ENCODE results near the gene RHOG.
A peak's percentile ranks its signal among the peaks of the same experiment; 100 is the strongest.

Gene RHOG

GRCh38 chr11:3840870-3841425 lies at the start of gene RHOG:
RHOG (minus strand) TSS chr11:3840959; CDS start chr11:3828138, 12,821 bp downstream.
- H3K4me3 Mint-ChIP-seq = peak within 1 kb of the TSS; percentile 91
- H3K36me3 Mint-ChIP-seq (ENCODE audit: low read depth) = peaks cover 44% of the 10 kb centered on the region
- no peaks in the 10 kb centered on the region for H3K9me3 Mint-ChIP-seq
- H3K27me3 Mint-ChIP-seq = no peaks in the 10 kb centered on the region
- peak within 1 kb of the TSS; percentile 100 for H3K27ac Mint-ChIP-seq
- intact Hi-C loops (cut with micrococcal nuclease) = loop anchor here (2.0 kb wide), 2 partner anchors 14 to 16 kb away; partner anchors contain the start of gene STIM1
- H3K4me1 Mint-ChIP-seq (ENCODE audit: low read depth) = peaks cover 52% of the 10 kb centered on the region

DNA sequence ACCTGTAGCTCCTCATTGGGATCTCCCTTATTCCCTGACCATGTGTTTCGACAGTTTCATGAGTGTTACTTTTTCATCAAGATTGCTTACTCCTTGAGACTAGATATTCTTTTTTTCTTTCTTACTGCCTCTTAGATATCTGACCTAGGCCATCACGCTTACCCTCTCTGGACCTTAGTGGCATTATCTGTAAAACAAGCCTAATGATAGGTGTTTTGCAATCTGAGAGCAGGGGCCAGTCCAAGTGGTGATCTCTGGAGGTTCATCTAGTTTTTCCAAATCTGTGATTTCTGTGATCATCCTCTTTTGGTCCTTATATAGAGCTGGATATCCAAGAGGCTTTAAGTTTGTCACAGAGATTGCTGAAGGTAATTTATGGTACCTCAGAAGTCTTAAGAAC lies 49.3 kb upstream of the RHOG start:
- intact Hi-C loops (cut with micrococcal nuclease) = no loop called here
- H3K4me1 Mint-ChIP-seq (ENCODE audit: low read depth) = peaks cover 45% of the 10 kb centered on the region
- H3K9me3 Mint-ChIP-seq = no peaks in the 10 kb centered on the region
- H3K4me3 Mint-ChIP-seq = no peak overlapping the region
- no peak overlapping the region for H3K27ac Mint-ChIP-seq
- no peaks in the 10 kb centered on the region for H3K36me3 Mint-ChIP-seq (ENCODE audit: low read depth)
- H3K27me3 Mint-ChIP-seq = no peaks in the 10 kb centered on the region

DNA sequence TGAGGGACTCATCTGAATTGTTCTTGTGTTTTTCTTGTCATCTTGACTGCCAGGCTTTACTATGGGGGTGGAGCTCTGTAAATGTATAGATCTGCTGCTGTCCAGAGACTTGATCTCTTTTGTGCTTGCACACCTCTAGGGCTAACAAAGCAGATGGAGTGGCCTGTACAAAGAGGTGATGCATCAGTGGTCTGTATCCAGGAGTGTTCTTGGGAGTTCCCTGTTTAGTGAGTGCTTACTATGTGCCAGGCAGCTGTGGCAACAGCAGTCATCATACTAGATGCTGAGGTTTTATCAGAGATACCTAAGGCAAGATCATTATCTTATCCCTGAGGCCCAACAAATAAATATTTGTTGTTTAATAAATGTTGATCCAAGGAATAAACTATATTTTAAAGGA lies 48.1 kb upstream of the RHOG start:
- Mint-ChIP-seq H3K4me3 (no peak overlapping the region), H3K4me1 (ENCODE audit: low read depth) (peaks cover 44% of the 10 kb centered on the region)

DNA sequence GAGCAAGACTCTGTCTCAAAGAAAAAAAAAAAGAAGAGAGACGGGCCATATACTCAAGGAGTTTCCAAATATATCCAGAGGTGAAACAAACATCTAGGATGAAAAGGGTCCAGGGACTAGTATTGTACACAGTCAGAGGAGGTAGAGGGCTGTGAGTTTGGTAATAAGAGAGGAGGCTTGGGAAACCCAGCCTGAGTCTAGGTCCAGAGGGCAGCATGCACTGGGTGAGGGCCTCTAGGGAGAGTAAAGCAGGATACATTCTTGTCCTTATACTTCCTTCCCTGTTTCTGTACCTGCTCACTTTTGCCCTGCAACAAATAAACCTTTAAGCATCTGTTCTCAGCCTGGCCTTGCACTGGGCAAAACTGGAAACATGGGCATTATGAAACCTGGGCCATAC lies 46.2 kb upstream of the RHOG start:
- Mint-ChIP-seq H3K9me3 (no peaks in the 10 kb centered on the region), H3K36me3 (ENCODE audit: low read depth) (no peaks in the 10 kb centered on the region), H3K4me3 (no peak overlapping the region), H3K27me3 (no peaks in the 10 kb centered on the region), H3K4me1 (ENCODE audit: low read depth) (peaks cover 48% of the 10 kb centered on the region), H3K27ac (no peak overlapping the region)
- intact Hi-C loops (cut with micrococcal nuclease) = no loop called here

More for the DNA sequence above, 48.1 kb upstream of the RHOG start:
- Mint-ChIP-seq H3K9me3 (no peaks in the 10 kb centered on the region), H3K36me3 (ENCODE audit: low read depth) (no peaks in the 10 kb centered on the region), H3K27me3 (no peaks in the 10 kb centered on the region), H3K27ac (no peak overlapping the region)
- intact Hi-C loops (cut with micrococcal nuclease) = no loop called here

GRCh38 chr11:3885855-3886254 lies 45.1 kb upstream of the RHOG start:
- no peaks in the 10 kb centered on the region for H3K27me3 Mint-ChIP-seq
- H3K9me3 Mint-ChIP-seq = no peaks in the 10 kb centered on the region
- no peaks in the 10 kb centered on the region for H3K36me3 Mint-ChIP-seq (ENCODE audit: low read depth)
- H3K27ac Mint-ChIP-seq = no peak overlapping the region
- no peak overlapping the region for H3K4me3 Mint-ChIP-seq
- intact Hi-C loops (cut with micrococcal nuclease) = no loop called here
- peaks cover 55% of the 10 kb centered on the region for H3K4me1 Mint-ChIP-seq (ENCODE audit: low read depth)

- Mint-ChIP-seq H3K36me3 (ENCODE audit: low read depth) (no peaks in the 10 kb centered on the region), H3K9me3 (no peaks in the 10 kb centered on the region), H3K27me3 (no peaks in the 10 kb centered on the region), H3K4me1 (ENCODE audit: low read depth) (peaks cover 65% of the 10 kb centered on the region), H3K27ac (no peak overlapping the region), H3K4me3 (no peak overlapping the region)
- intact Hi-C loops (cut with micrococcal nuclease) = no loop called here
These were observed 41.9 kb upstream of the RHOG start for GRCh38 chr11:3882655-3883054.

GRCh38 chr11:3880724-3881123 lies 40.0 kb upstream of the RHOG start:
- Mint-ChIP-seq H3K27me3 (no peaks in the 10 kb centered on the region), H3K4me1 (ENCODE audit: low read depth) (peaks cover 66% of the 10 kb centered on the region), H3K4me3 (no peak overlapping the region), H3K9me3 (no peaks in the 10 kb centered on the region), H3K27ac (peak overlapping the region; percentile 45), H3K36me3 (ENCODE audit: low read depth) (no peaks in the 10 kb centered on the region)
- intact Hi-C loops (cut with micrococcal nuclease) = no loop called here

- no peaks in the 10 kb centered on the region for H3K36me3 Mint-ChIP-seq (ENCODE audit: low read depth)
- peaks cover 71% of the 10 kb centered on the region for H3K4me1 Mint-ChIP-seq (ENCODE audit: low read depth)
- H3K27me3 Mint-ChIP-seq = no peaks in the 10 kb centered on the region
- H3K27ac Mint-ChIP-seq = peak overlapping the region; percentile 45
- no peak overlapping the region for H3K4me3 Mint-ChIP-seq
- intact Hi-C loops (cut with micrococcal nuclease) = no loop called here
- no peaks in the 10 kb centered on the region for H3K9me3 Mint-ChIP-seq
These were observed 39.3 kb upstream of the RHOG start for GRCh38 chr11:3879967-3880542.

DNA sequence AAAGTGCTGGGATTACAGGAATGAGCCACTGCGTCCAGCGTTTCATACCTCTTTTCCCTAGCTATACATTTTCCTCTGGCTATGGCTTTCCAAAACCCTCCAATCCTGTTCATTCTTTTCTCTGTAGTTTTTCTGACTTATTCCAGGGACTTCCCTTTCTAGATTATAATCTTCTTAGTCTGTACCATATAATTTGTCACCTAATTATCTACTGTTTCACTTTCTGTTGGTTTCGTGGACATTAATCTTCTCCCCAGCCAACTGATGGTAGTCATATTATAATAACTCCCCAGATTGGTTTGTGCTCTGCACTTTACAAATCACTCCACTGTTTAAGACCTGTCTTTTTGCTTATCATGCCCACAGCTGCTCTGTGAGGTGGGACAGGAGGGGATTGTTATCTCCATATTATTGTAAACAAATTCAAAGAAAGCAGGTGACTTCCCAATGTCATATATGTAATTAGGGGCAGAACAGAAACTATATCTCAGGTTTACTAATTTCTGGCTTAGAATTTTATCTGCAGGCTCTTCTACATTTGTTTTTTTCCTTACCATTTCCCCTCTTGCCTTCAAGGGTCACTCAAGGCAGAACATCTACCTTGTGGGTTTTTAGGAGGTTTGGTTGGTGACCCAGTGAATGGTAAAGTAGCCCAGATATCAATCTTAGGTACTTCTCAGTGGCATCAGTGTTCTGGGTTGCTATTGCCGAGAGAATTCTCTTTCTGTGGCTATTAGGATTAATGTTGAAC lies 38.6 kb upstream of the RHOG start:
- peaks cover 74% of the 10 kb centered on the region for H3K4me1 Mint-ChIP-seq (ENCODE audit: low read depth)
- no peaks in the 10 kb centered on the region for H3K36me3 Mint-ChIP-seq (ENCODE audit: low read depth)
- intact Hi-C loops (cut with micrococcal nuclease) = no loop called here
- no peaks in the 10 kb centered on the region for H3K27me3 Mint-ChIP-seq
- H3K4me3 Mint-ChIP-seq = no peak overlapping the region
- no peaks in the 10 kb centered on the region for H3K9me3 Mint-ChIP-seq
- peak overlapping the region; percentile 54 for H3K27ac Mint-ChIP-seq

GRCh38 chr11:3878258-3878584 lies 37.5 kb upstream of the RHOG start:
- Mint-ChIP-seq H3K36me3 (ENCODE audit: low read depth) (no peaks in the 10 kb centered on the region), H3K4me3 (no peak overlapping the region), H3K27me3 (no peaks in the 10 kb centered on the region), H3K9me3 (no peaks in the 10 kb centered on the region), H3K27ac (peak overlapping the region; percentile 6), H3K4me1 (ENCODE audit: low read depth) (peaks cover 64% of the 10 kb centered on the region)
- intact Hi-C loops (cut with micrococcal nuclease) = no loop called here

GRCh38 chr11:3877364-3878257 lies 36.9 kb upstream of the RHOG start:
- Mint-ChIP-seq H3K9me3 (no peaks in the 10 kb centered on the region), H3K36me3 (ENCODE audit: low read depth) (peaks cover 5% of the 10 kb centered on the region), H3K27me3 (no peaks in the 10 kb centered on the region), H3K4me3 (no peak overlapping the region), H3K27ac (peak overlapping the region; percentile 6), H3K4me1 (ENCODE audit: low read depth) (peaks cover 59% of the 10 kb centered on the region)
- intact Hi-C loops (cut with micrococcal nuclease) = no loop called here

GRCh38 chr11:3876613-3877012 lies 35.9 kb upstream of the RHOG start:
- H3K27me3 Mint-ChIP-seq = no peaks in the 10 kb centered on the region
- no peak overlapping the region for H3K27ac Mint-ChIP-seq
- H3K9me3 Mint-ChIP-seq = no peaks in the 10 kb centered on the region
- H3K4me3 Mint-ChIP-seq = no peak overlapping the region
- intact Hi-C loops (cut with micrococcal nuclease) = no loop called here
- peaks cover 10% of the 10 kb centered on the region for H3K36me3 Mint-ChIP-seq (ENCODE audit: low read depth)
- H3K4me1 Mint-ChIP-seq (ENCODE audit: low read depth) = peaks cover 65% of the 10 kb centered on the region

DNA sequence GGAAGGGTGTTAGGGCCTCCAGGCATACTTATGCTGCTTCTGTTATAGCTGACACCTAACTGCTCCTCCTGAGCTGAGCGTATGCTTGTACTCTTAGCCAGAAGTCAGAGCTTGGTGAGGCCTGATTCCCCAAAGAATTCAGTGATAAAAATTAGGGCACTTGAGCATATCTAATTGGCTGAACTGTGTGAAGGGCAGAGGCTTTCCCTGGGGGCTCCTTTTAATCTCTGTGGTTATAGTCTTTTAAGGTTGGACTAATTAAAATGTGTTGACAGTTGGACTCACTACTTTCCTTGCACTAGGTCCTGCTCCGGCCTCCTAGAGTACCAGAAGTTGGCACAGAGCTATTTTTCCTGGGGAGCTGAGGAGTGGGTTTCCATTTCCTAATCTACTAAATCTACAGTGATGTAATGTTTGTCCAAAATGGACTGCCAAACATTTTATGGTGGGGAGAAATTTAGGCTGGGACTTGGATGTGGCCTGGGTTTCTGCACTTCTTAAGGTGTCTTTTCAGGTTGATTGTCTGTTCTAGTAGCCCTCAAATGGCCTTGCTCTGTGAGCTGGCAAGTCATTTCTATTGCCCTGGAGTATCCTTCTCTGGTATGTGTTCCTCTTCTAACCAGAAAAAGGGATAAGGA lies 33.1 kb upstream of the RHOG start:
- Mint-ChIP-seq H3K27ac (no peak overlapping the region), H3K27me3 (no peaks in the 10 kb centered on the region), H3K4me1 (ENCODE audit: low read depth) (peaks cover 58% of the 10 kb centered on the region), H3K9me3 (no peaks in the 10 kb centered on the region), H3K36me3 (ENCODE audit: low read depth) (peaks cover 10% of the 10 kb centered on the region), H3K4me3 (no peak overlapping the region)
- intact Hi-C loops (cut with micrococcal nuclease) = no loop called here

Measured in dendritic cell treated with granulocyte-macrophage colony-stimulating factor and Interleukin-4, amounts not matched to agents 40 ng/mL and 50 ng/mL, for 4 days (primary cell).